Activated T-cell treated with anti-CD3 and anti-CD28 coated beads for 1 hour (primary cell): ENCODE measurements around the gene LTN1.

Source experiments
- DNase-seq: peaks from one replicate; pipeline ENCODE4 v3.0.0-alpha.2; 2020; ENCODE audit warnings: low read depth

Gene LTN1

GRCh38 chr21:28884481-28884880 lies 108.2 kb downstream of the LTN1 start:
- DNase-seq: no peak

- DNase-seq: no peak
Observed at GRCh38 chr21:28883931-28884330, 108.7 kb downstream of the LTN1 start.

DNA sequence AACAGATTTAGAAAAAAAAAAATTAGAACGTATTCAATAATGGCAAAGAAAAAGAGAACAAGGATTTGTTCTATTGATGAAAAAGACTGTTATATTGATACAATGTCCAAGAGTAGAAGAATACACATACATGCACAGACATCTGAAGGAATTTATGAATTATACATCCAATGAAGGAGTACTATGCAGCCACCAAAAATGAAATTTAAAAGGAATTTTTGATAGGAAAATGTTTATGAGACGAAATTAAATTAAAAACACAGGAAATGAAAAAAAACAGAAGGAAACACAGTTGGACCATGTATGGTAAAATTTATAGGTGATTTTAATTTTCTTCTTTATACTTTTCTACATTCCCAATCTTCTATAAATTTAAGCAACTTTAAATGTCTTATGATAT lies 110.3 kb downstream of the LTN1 start:
- no peak for DNase-seq
